ENCODE measurements around the gene SETBP1. TPM values are rescaled to one million over a fixed set of nuclear protein-coding genes. Genes with fewer than 3 reads are reported as not detected.

Gene SETBP1
- total and polyA plus RNA-seq, 2 of the 4 experiments (the other 2 are of a cell fraction): 0.19 to 0.36 TPM

- intact Hi-C loops (cut with micrococcal nuclease) (no loop called here), dilution Hi-C loops (cut with HindIII; ENCODE audit: low sequenced_read_pairs, unreplicated experiment) (no loop called here), in situ Hi-C loops (cut with MboI; ENCODE audit: low sequenced_read_pairs) (no loop called here)
- Histone ChIP-seq H3K23ac (ENCODE audit: low read depth, low read length) (no peak overlapping the region), H3K36me3 (ENCODE audit: control insufficient read depth, insufficient read depth, low read length) (no peaks in the 10 kb centered on the region), H2BK15ac (ENCODE audit: low read depth, low read length) (no peak overlapping the region), H2AFZ (replicated peaks; ENCODE audit: low read length, poor library complexity) (no peak overlapping the region), H2BK20ac (ENCODE audit: low read depth, low read length) (no peak overlapping the region), H2AK9ac (replicated peaks; ENCODE audit: low read depth, low read length, poor library complexity) (no peak overlapping the region), H3K9ac (ENCODE audit: low read depth, low read length) (no peak overlapping the region), H3K56ac (ENCODE audit: extremely low read depth, insufficient read depth, low read length) (no peak overlapping the region), H3K79me1 (ENCODE audit: low read depth in 1 of 2, low read length in 2 of 2) (no peaks in the 10 kb centered on the region), H2BK5ac (ENCODE audit: low read depth, low read length, poor library complexity, severe bottlenecking) (no peak overlapping the region), H4K5ac (ENCODE audit: low read depth, low read length) (no peak overlapping the region), H2BK120ac (ENCODE audit: low read depth, low read length) (no peak overlapping the region), H4K20me1 (ENCODE audit: insufficient read depth, low read length) (no peaks in the 10 kb centered on the region), H3K4ac (ENCODE audit: low read depth, low read length) (no peak overlapping the region), H3K9me1 (ENCODE audit: insufficient read depth, low read length) (no peaks in the 10 kb centered on the region), H3K9me3 (ENCODE audit: control insufficient read depth, insufficient read depth, low read length) (no peaks in the 10 kb centered on the region), H4K91ac (ENCODE audit: insufficient read depth, low read depth, low read length) (no peak overlapping the region), H4K8ac (ENCODE audit: low read depth in 2 of 2, low read length in 2 of 2) (no peak overlapping the region), H3K4me1 (ENCODE audit: control insufficient read depth, insufficient read depth, low read length) (no peaks in the 10 kb centered on the region; the same call in 1 of the 2 replicates), H2AK5ac (ENCODE audit: low read depth, low read length) (no peak overlapping the region), H3K4me2 (ENCODE audit: low read depth, low read length) (no peak overlapping the region), H3K18ac (ENCODE audit: low read depth, low read length) (no peak overlapping the region), H3K27ac (ENCODE audit: insufficient read depth, low read length) (no peak overlapping the region), H3K27me3 (ENCODE audit: control insufficient read depth, insufficient read depth, low read length) (peaks cover 4% of the 10 kb centered on the region; the same call in 1 of the 2 replicates), H3K4me3 (ENCODE audit: insufficient read depth, low read depth, low read length) (no peak overlapping the region), H3K14ac (replicated peaks; ENCODE audit: low read depth, low read length) (no peak overlapping the region)
- DNase-seq (no peak), ATAC-seq (ENCODE audit: low read depth) (no peak)
- CTCF ChIA-PET: no interaction called here
- WGBS, 2 experiments (ENCODE audit: extremely low coverage in 2 of 2, insufficient read length in 1 of 2): no CpG with 5 or more reads among the region's 3 CpGs
- TF ChIP-seq MAFK (IDR thresholded peaks at IDR 0.05; ENCODE audit: low read depth, low read length) (no peak), MXI1 (IDR thresholded peaks at IDR 0.05; ENCODE audit: borderline replicate concordance, low read depth, low read length) (no peak), CEBPB (IDR thresholded peaks at IDR 0.05; ENCODE audit: low read depth, low read length) (no peak), BHLHE40 (IDR thresholded peaks at IDR 0.05; ENCODE audit: low read depth, low read length) (no peak)
- POLR2A ChIA-PET (ENCODE audit: unreplicated experiment): no interaction called here
- BruUV-seq (replicated peaks): no TSS peak
Measured at GRCh38 chr18:44742126-44742525, 61.4 kb downstream of the SETBP1 start.

All from IMR-90 (cell line).